HG02642 (cell line): ENCODE results near the gene TAOK2.

ENCODE experiments used
- ATAC-seq: cut with Tn5 transposase; IDR thresholded peaks from one replicate; pipeline ENCODE4 v1.9.1; 2021; ENCODE audit warnings: mild to moderate bottlenecking; ENCODE audit not compliant: unreplicated experiment, poor library complexity

Gene TAOK2

GRCh38 chr16:29962344-29962994 lies 11.2 kb upstream of the TAOK2 start:
- peak; percentile 4 for ATAC-seq

- ATAC-seq = no peak
Observed at GRCh38 chr16:29963021-29963743, 10.5 kb upstream of the TAOK2 start.

- ATAC-seq = no peak
Observed at GRCh38 chr16:29968205-29968604, 5.5 kb upstream of the TAOK2 start.

- ATAC-seq = no peak
Observed at GRCh38 chr16:29971304-29971703, 2.4 kb upstream of the TAOK2 start.

- no peak for ATAC-seq
Observed at GRCh38 chr16:29972500-29972899, 1.2 kb upstream of the TAOK2 start.

GRCh38 chr16:29972992-29973383 lies 680 bp upstream of the TAOK2 start:
- no peak for ATAC-seq

- ATAC-seq = no peak
Observed at GRCh38 chr16:29974291-29975133, 844 bp downstream of the TAOK2 start.

GRCh38 chr16:29975134-29975538 lies 1.5 kb downstream of the TAOK2 start:
- ATAC-seq = no peak

GRCh38 chr16:29975811-29976511 lies 2.3 kb downstream of the TAOK2 start:
- ATAC-seq = no peak

- ATAC-seq = no peak
Observed at GRCh38 chr16:29977063-29977825, 3.6 kb downstream of the TAOK2 start.

GRCh38 chr16:29978081-29978480 lies 4.4 kb downstream of the TAOK2 start:
- ATAC-seq = no peak

- no peak for ATAC-seq
Observed at GRCh38 chr16:29978564-29979270, 5.0 kb downstream of the TAOK2 start.

- no peak for ATAC-seq
Observed at GRCh38 chr16:29982560-29983419, 9.1 kb downstream of the TAOK2 start.

GRCh38 chr16:29983420-29984136 lies 9.9 kb downstream of the TAOK2 start:
- no peak for ATAC-seq

- no peak for ATAC-seq
Observed at GRCh38 chr16:29984137-29984763, 10.6 kb downstream of the TAOK2 start.

- no peak for ATAC-seq
Observed at GRCh38 chr16:29984764-29985147, 11.1 kb downstream of the TAOK2 start.

- no peak for ATAC-seq
Observed at GRCh38 chr16:29985271-29985811, 11.7 kb downstream of the TAOK2 start.
